Memory B cell (primary cell): ENCODE data around the gene LZTS3.
"Not testable (repeated sequence)": the region's sequence is repeated elsewhere in the genome, so short reads cannot be mapped to it uniquely, and the experiment has no call there.

Experiments
- ATAC-seq: fragments of 150-1000 bp; cut with Tn5 transposase; 2 replicates; pipeline ENCODE4 v1.10.0; 2021; ENCODE audit warnings: low read depth, mild to moderate bottlenecking, moderate library complexity
- DNase-seq, 2 donors: peaks; one replicate each; pipeline ENCODE4 v3.0.0; 2022; ENCODE audit warnings: low spot score in 2 of 2
- H3K27ac Mint-ChIP-seq: one replicate; pipeline ENCODE4 v1.8.0; 2022; ENCODE audit warnings: mild to moderate bottlenecking, moderate library complexity, mixed read lengths
- H3K27me3 Mint-ChIP-seq: one replicate; pipeline ENCODE4 v1.8.0; 2022; ENCODE audit warnings: mixed read lengths
- H3K36me3 Mint-ChIP-seq: one replicate; pipeline ENCODE4 v1.8.0; 2022; ENCODE audit warnings: mild to moderate bottlenecking, mixed read lengths
- H3K4me1 Mint-ChIP-seq: one replicate; pipeline ENCODE4 v1.8.0; 2022; ENCODE audit warnings: mixed read lengths
- H3K4me3 Mint-ChIP-seq: one replicate; pipeline ENCODE4 v1.8.0; 2022; ENCODE audit warnings: mild to moderate bottlenecking, moderate library complexity, mixed read lengths
- H3K9me3 Mint-ChIP-seq: one replicate; pipeline ENCODE4 v1.8.0; 2022; ENCODE audit warnings: mixed read lengths

LZTS3 gene

GRCh38 chr20:3124773-3125560 lies 48.4 kb downstream of the LZTS3 start:
- peaks cover 31% of the 10 kb centered on the region for H3K36me3 Mint-ChIP-seq
- H3K27me3 Mint-ChIP-seq, H3K4me3 Mint-ChIP-seq, ATAC-seq, DNase-seq, H3K9me3 Mint-ChIP-seq, H3K27ac Mint-ChIP-seq, H3K4me1 Mint-ChIP-seq: not testable (repeated sequence)

GRCh38 chr20:3124163-3124562 lies 49.2 kb downstream of the LZTS3 start:
- not testable (repeated sequence) for ATAC-seq

GRCh38 chr20:3123542-3123941 lies 49.8 kb downstream of the LZTS3 start:
- Mint-ChIP-seq H3K4me1 (peaks cover 2% of the 10 kb centered on the region), H3K27ac (no peak overlapping the region), H3K4me3 (no peak overlapping the region), H3K27me3 (no peaks in the 10 kb centered on the region), H3K9me3 (peaks cover 6% of the 10 kb centered on the region), H3K36me3 (peaks cover 33% of the 10 kb centered on the region)
- DNase-seq, result no peak
- no peak for ATAC-seq

More at GRCh38 chr20:3124163-3124562, 49.2 kb downstream of the LZTS3 start:
- not testable (repeated sequence) for H3K27me3 Mint-ChIP-seq, DNase-seq, H3K9me3 Mint-ChIP-seq, H3K27ac Mint-ChIP-seq, H3K4me1 Mint-ChIP-seq, H3K4me3 Mint-ChIP-seq
- peaks cover 31% of the 10 kb centered on the region for H3K36me3 Mint-ChIP-seq

GRCh38 chr20:3121955-3122610 lies 51.3 kb downstream of the LZTS3 start:
- DNase-seq, result no peak
- peak overlapping the region; percentile 70 for H3K27ac Mint-ChIP-seq
- peaks cover 6% of the 10 kb centered on the region for H3K9me3 Mint-ChIP-seq
- no peak for ATAC-seq
- H3K36me3 Mint-ChIP-seq, result peaks cover 33% of the 10 kb centered on the region
- H3K4me3 Mint-ChIP-seq, result no peak overlapping the region
- peaks cover 2% of the 10 kb centered on the region for H3K4me1 Mint-ChIP-seq
- no peaks in the 10 kb centered on the region for H3K27me3 Mint-ChIP-seq

GRCh38 chr20:3121271-3121911 lies 52.0 kb downstream of the LZTS3 start:
- peaks cover 2% of the 10 kb centered on the region for H3K4me1 Mint-ChIP-seq
- DNase-seq, result no peak
- peak overlapping the region; percentile 14 for H3K27ac Mint-ChIP-seq
- H3K9me3 Mint-ChIP-seq, result peaks cover 6% of the 10 kb centered on the region
- no peak for ATAC-seq
- no peak overlapping the region for H3K4me3 Mint-ChIP-seq
- no peaks in the 10 kb centered on the region for H3K27me3 Mint-ChIP-seq
- H3K36me3 Mint-ChIP-seq, result peaks cover 32% of the 10 kb centered on the region

- DNase-seq (no peak), ATAC-seq (no peak)
- peaks cover 29% of the 10 kb centered on the region for H3K36me3 Mint-ChIP-seq
- peaks cover 4% of the 10 kb centered on the region for H3K4me1 Mint-ChIP-seq
- H3K27me3 Mint-ChIP-seq, result no peaks in the 10 kb centered on the region
- H3K9me3 Mint-ChIP-seq, result peaks cover 3% of the 10 kb centered on the region
- H3K4me3 Mint-ChIP-seq, result no peak overlapping the region
- no peak overlapping the region for H3K27ac Mint-ChIP-seq
Measured at GRCh38 chr20:3119044-3119443, 54.3 kb downstream of the LZTS3 start.

GRCh38 chr20:3117839-3118379 lies 55.4 kb downstream of the LZTS3 start:
- not testable (repeated sequence) for H3K27ac Mint-ChIP-seq, H3K4me3 Mint-ChIP-seq, H3K4me1 Mint-ChIP-seq, H3K9me3 Mint-ChIP-seq, DNase-seq, H3K27me3 Mint-ChIP-seq
- ATAC-seq, result peak; percentile 66
- H3K36me3 Mint-ChIP-seq, result peaks cover 31% of the 10 kb centered on the region

- ATAC-seq (no peak), DNase-seq (no peak)
- Mint-ChIP-seq H3K4me1 (peaks cover 4% of the 10 kb centered on the region), H3K9me3 (no peaks in the 10 kb centered on the region), H3K4me3 (no peak overlapping the region), H3K27ac (no peak overlapping the region), H3K36me3 (peaks cover 24% of the 10 kb centered on the region), H3K27me3 (no peaks in the 10 kb centered on the region)
Measured at GRCh38 chr20:3116341-3116740, 57.0 kb downstream of the LZTS3 start.

GRCh38 chr20:3115190-3116107 lies 57.9 kb downstream of the LZTS3 start:
- Mint-ChIP-seq H3K27ac (no peak overlapping the region), H3K36me3 (peaks cover 23% of the 10 kb centered on the region), H3K9me3 (no peaks in the 10 kb centered on the region), H3K27me3 (no peaks in the 10 kb centered on the region), H3K4me1 (peaks cover 4% of the 10 kb centered on the region), H3K4me3 (no peak overlapping the region)
- ATAC-seq, result peak; percentile 48
- DNase-seq, result peak in 1 of 2 donors; percentile 24
